ENCODE results near the gene CDH2.

Gene CDH2

DNA sequence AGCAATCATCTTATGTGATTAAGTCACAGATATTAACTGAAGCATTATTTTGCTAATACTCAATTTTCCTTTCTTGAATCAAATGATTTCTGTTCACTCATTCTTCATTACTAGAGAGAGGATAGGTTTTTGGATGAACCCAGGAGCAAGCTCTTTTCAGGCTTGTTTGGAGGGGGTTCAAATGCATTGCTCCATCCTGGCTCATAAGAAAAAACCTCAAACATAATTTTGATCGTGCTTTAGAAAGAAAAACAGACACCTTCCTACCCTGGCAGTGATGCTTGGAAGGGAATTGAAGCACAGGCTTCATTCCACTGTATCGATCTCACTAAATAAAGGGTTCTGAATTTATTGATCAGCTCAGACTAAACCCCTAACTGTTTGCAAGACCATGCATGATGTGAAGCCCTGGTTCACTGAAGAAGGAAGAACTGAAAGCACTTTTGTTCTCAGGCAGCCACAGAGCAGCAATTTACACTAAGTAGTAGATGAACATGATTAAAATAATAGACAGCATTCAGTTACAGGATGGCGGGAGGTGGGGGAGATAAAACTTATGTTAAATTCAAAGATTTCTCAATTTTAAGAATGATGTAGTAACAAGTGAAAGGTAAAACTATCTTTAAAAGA lies 53.4 kb downstream of the CDH2 start:
- Histone ChIP-seq H3K27me3 (ENCODE audit: insufficient read depth, low read length) (no peaks in the 10 kb centered on the region), H3K4me2 (ENCODE audit: low read length) (no peak overlapping the region), H4K12ac (ENCODE audit: low read depth, low read length) (no peak overlapping the region), H3K36me3 (ENCODE audit: control insufficient read depth in 1 of 2, insufficient read depth in 2 of 2, low read length in 2 of 2) (no peaks in the 10 kb centered on the region), H2BK5ac (ENCODE audit: low read depth, low read length, poor library complexity) (no peak overlapping the region), H3K4me3 (ENCODE audit: low read depth, low read length) (no peak overlapping the region), H3K27ac (ENCODE audit: low read depth, low read length) (no peak overlapping the region), H3K9me3 (ENCODE audit: insufficient read depth, low read depth, low read length) (no peaks in the 10 kb centered on the region), H3K14ac (ENCODE audit: low read length) (no peak overlapping the region), H3K23ac (ENCODE audit: low read length) (no peak overlapping the region), H3K9ac (ENCODE audit: low read length) (no peak overlapping the region), H4K8ac (ENCODE audit: low read depth, low read length) (no peak overlapping the region), H3K79me1 (ENCODE audit: low read length) (no peaks in the 10 kb centered on the region), H3K4me1 (ENCODE audit: control insufficient read depth in 1 of 2, insufficient read depth in 2 of 2, low read length in 2 of 2) (no peaks in the 10 kb centered on the region), H3K79me2 (ENCODE audit: control insufficient read depth, insufficient read depth, low read length, poor library complexity) (no peaks in the 10 kb centered on the region), H3K18ac (ENCODE audit: low read length) (no peak overlapping the region), H2BK12ac (ENCODE audit: low read length) (no peak overlapping the region), H2AFZ (ENCODE audit: insufficient read depth, low read length, poor library complexity) (no peak overlapping the region), H2BK120ac (ENCODE audit: insufficient read depth, low read length, poor library complexity) (no peak overlapping the region), H3K4ac (ENCODE audit: low read depth, low read length) (no peak overlapping the region), H2AK5ac (ENCODE audit: low read length) (no peak overlapping the region), H4K91ac (ENCODE audit: low read depth, low read length) (no peak overlapping the region)
- no CpG with 5 or more reads among the region's 3 CpGs for WGBS (ENCODE audit: extremely low coverage, insufficient coverage, insufficient read length)
- no peak for DNase-seq

DNA sequence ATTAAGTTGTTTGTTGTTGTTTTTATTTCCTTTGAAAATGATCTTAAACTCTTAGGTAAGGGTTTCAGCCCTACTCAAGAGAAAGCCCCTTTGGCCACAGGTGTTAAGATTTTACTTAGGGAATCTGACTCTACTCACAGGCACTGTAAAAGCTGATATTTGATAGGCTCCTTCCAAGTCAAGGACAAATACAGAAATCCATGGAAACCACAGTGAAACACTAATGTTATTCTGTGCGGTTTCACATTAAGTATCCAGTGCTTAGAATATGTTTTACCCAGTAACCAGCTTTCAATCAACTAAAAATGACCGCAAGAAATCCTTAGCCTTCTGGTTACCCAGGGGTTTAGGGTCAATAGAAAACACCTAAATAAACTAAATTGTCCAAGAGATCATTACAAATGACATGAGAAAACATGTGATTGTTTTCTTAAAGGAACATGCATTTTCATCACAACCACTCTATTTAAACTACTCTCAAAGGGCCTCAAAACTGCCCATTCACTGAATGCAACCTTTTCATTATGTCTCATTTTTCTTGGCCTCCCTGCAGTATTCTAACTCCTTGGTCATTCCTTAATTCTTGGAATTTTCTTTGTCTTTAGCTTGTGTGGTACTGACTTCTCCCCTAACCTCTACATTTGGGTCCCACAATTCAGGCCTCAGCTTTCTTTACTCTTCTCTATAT lies 56.0 kb downstream of the CDH2 start:
- H3K36me3 ChIP-seq (ENCODE audit: control insufficient read depth in 1 of 2, insufficient read depth in 2 of 2, low read length in 2 of 2), result no peaks in the 10 kb centered on the region
- no peak overlapping the region for H3K4me3 ChIP-seq (ENCODE audit: low read depth, low read length)
- no peak overlapping the region for H3K23ac ChIP-seq (ENCODE audit: low read length)
- H3K9ac ChIP-seq (ENCODE audit: low read length), result no peak overlapping the region
- no peak overlapping the region for H3K4ac ChIP-seq (ENCODE audit: low read depth, low read length)
- no peaks in the 10 kb centered on the region for H3K79me2 ChIP-seq (ENCODE audit: control insufficient read depth, insufficient read depth, low read length, poor library complexity)
- no peak overlapping the region for H2BK5ac ChIP-seq (ENCODE audit: low read depth, low read length, poor library complexity)
- H4K12ac ChIP-seq (ENCODE audit: low read depth, low read length), result no peak overlapping the region
- no peaks in the 10 kb centered on the region for H3K79me1 ChIP-seq (ENCODE audit: low read length)
- H3K27ac ChIP-seq (ENCODE audit: low read depth, low read length), result no peak overlapping the region
- WGBS (ENCODE audit: extremely low coverage, insufficient coverage, insufficient read length), result no CpG with 5 or more reads among the region's 2 CpGs
- no peak overlapping the region for H4K8ac ChIP-seq (ENCODE audit: low read depth, low read length)
- no peak overlapping the region for H3K4me2 ChIP-seq (ENCODE audit: low read length)
- H3K18ac ChIP-seq (ENCODE audit: low read length), result no peak overlapping the region
- H3K4me1 ChIP-seq (ENCODE audit: control insufficient read depth in 1 of 2, insufficient read depth in 2 of 2, low read length in 2 of 2), result no peaks in the 10 kb centered on the region
- H3K14ac ChIP-seq (ENCODE audit: low read length), result no peak overlapping the region
- H2BK120ac ChIP-seq (ENCODE audit: insufficient read depth, low read length, poor library complexity), result no peak overlapping the region
- no peak overlapping the region for H2AFZ ChIP-seq (ENCODE audit: insufficient read depth, low read length, poor library complexity)
- DNase-seq, result no peak
- no peak overlapping the region for H4K91ac ChIP-seq (ENCODE audit: low read depth, low read length)
- no peaks in the 10 kb centered on the region for H3K9me3 ChIP-seq (ENCODE audit: insufficient read depth, low read depth, low read length)
- H2AK5ac ChIP-seq (ENCODE audit: low read length), result no peak overlapping the region
- H3K27me3 ChIP-seq (ENCODE audit: insufficient read depth, low read length), result no peaks in the 10 kb centered on the region
- no peak overlapping the region for H2BK12ac ChIP-seq (ENCODE audit: low read length)

DNA sequence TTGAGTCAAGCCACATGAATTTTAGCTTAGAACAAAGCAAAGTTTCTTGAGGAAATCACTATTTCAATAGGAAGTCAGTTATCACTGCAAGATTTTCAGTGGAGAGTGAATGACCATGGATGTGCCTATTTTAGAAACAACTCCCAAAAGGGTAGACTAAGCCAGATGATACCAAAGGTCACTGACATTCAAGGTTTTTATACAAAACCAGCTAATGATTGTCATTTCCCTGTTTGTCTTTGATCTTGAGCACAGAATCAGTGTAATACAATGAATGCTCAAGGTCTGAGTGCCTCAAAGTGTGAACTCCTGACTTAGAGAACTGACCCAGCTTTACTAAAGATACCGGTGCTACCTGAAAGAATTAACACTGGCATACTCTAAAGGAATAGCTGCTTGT lies 60.5 kb downstream of the CDH2 start:
- Histone ChIP-seq H2AK5ac (ENCODE audit: low read length) (no peak overlapping the region), H3K27ac (ENCODE audit: low read depth, low read length) (no peak overlapping the region), H3K36me3 (ENCODE audit: control insufficient read depth in 1 of 2, insufficient read depth in 2 of 2, low read length in 2 of 2) (no peaks in the 10 kb centered on the region), H2BK12ac (ENCODE audit: low read length) (no peak overlapping the region), H4K8ac (ENCODE audit: low read depth, low read length) (no peak overlapping the region), H3K79me2 (ENCODE audit: control insufficient read depth, insufficient read depth, low read length, poor library complexity) (no peaks in the 10 kb centered on the region), H3K14ac (ENCODE audit: low read length) (no peak overlapping the region), H3K4me2 (ENCODE audit: low read length) (no peak overlapping the region), H3K27me3 (ENCODE audit: insufficient read depth, low read length) (no peaks in the 10 kb centered on the region), H3K23ac (ENCODE audit: low read length) (no peak overlapping the region), H3K18ac (ENCODE audit: low read length) (no peak overlapping the region), H3K4me1 (ENCODE audit: control insufficient read depth in 1 of 2, insufficient read depth in 2 of 2, low read length in 2 of 2) (peaks cover 3 to 4% of the 10 kb centered on the region in 2 experiments), H3K79me1 (ENCODE audit: low read length) (no peaks in the 10 kb centered on the region), H3K4ac (ENCODE audit: low read depth, low read length) (no peak overlapping the region), H2AFZ (ENCODE audit: insufficient read depth, low read length, poor library complexity) (no peak overlapping the region), H2BK5ac (ENCODE audit: low read depth, low read length, poor library complexity) (no peak overlapping the region), H4K12ac (ENCODE audit: low read depth, low read length) (no peak overlapping the region), H4K91ac (ENCODE audit: low read depth, low read length) (no peak overlapping the region), H3K4me3 (ENCODE audit: low read depth, low read length) (no peak overlapping the region), H3K9ac (ENCODE audit: low read length) (no peak overlapping the region), H2BK120ac (ENCODE audit: insufficient read depth, low read length, poor library complexity) (no peak overlapping the region), H3K9me3 (ENCODE audit: insufficient read depth, low read depth, low read length) (no peaks in the 10 kb centered on the region)
- no CpG with 5 or more reads among the region's 1 CpG for WGBS (ENCODE audit: extremely low coverage, insufficient coverage, insufficient read length)
- no peak for DNase-seq

DNA sequence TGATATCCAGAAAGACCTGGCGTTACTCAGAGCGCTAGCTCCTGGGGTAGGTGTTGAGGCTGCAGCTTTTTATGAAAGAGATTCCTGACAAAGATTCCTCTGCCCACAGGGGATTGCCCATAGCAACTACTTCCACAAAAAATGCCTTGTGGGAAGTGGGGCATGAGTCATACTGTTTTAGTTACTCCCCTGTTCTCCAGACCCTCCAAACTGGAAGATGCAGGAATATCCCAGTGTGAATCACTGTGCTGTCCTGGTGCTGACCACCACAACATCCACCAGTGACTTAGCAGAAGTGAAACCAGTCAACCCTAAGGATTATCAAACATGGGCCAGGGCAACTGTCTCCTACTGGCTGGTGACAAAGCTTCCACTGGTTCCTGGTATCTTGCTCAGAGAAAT lies 61.8 kb downstream of the CDH2 start:
- Histone ChIP-seq H3K18ac (ENCODE audit: low read length) (no peak overlapping the region), H3K9ac (ENCODE audit: low read length) (no peak overlapping the region), H3K36me3 (ENCODE audit: control insufficient read depth in 1 of 2, insufficient read depth in 2 of 2, low read length in 2 of 2) (no peaks in the 10 kb centered on the region), H3K23ac (ENCODE audit: low read length) (no peak overlapping the region), H2BK12ac (ENCODE audit: low read length) (no peak overlapping the region), H3K4ac (ENCODE audit: low read depth, low read length) (no peak overlapping the region), H4K8ac (ENCODE audit: low read depth, low read length) (no peak overlapping the region), H4K12ac (ENCODE audit: low read depth, low read length) (no peak overlapping the region), H3K4me3 (ENCODE audit: low read depth, low read length) (no peak overlapping the region), H3K4me1 (ENCODE audit: control insufficient read depth in 1 of 2, insufficient read depth in 2 of 2, low read length in 2 of 2) (peaks cover 3 to 4% of the 10 kb centered on the region in 2 experiments), H2AK5ac (ENCODE audit: low read length) (no peak overlapping the region), H3K14ac (ENCODE audit: low read length) (no peak overlapping the region), H3K79me1 (ENCODE audit: low read length) (no peaks in the 10 kb centered on the region), H3K9me3 (ENCODE audit: insufficient read depth, low read depth, low read length) (no peaks in the 10 kb centered on the region), H2AFZ (ENCODE audit: insufficient read depth, low read length, poor library complexity) (no peak overlapping the region), H3K27ac (ENCODE audit: low read depth, low read length) (peak overlapping the region; percentile 38), H3K4me2 (ENCODE audit: low read length) (no peak overlapping the region), H2BK5ac (ENCODE audit: low read depth, low read length, poor library complexity) (no peak overlapping the region), H2BK120ac (ENCODE audit: insufficient read depth, low read length, poor library complexity) (no peak overlapping the region), H3K27me3 (ENCODE audit: insufficient read depth, low read length) (no peaks in the 10 kb centered on the region), H3K79me2 (ENCODE audit: control insufficient read depth, insufficient read depth, low read length, poor library complexity) (no peaks in the 10 kb centered on the region), H4K91ac (ENCODE audit: low read depth, low read length) (no peak overlapping the region)
- WGBS (ENCODE audit: extremely low coverage, insufficient coverage, insufficient read length), result no CpG with 5 or more reads among the region's 2 CpGs
- peak; percentile 55 to 60 for DNase-seq

Measured in trophoblast cell (in vitro differentiated cells and primary cell).